CD4-positive, alpha-beta memory T cell (primary cell): ENCODE results near the gene CDKAL1. TPM values are rescaled to one million over a fixed set of nuclear protein-coding genes. Genes with fewer than 3 reads are reported as not detected.

Experiments
- CTCF ChIA-PET: fragments of 350-600 bp; sonication (Branson Sonifier 250); formaldehyde crosslinking; loops from one replicate; lab custom pipeline; 2021; ENCODE audit warnings: inconsistent platforms; ENCODE audit not compliant: partially characterized antibody; lab: Charles Lee
- POLR2A ChIA-PET: fragments of 350-600 bp; sonication (Branson Sonifier 250); formaldehyde crosslinking; loops from one replicate; lab custom pipeline; 2021; ENCODE audit not compliant: partially characterized antibody; lab: Charles Lee
- DNase-seq, 5 donors: peaks; one replicate each; pipeline versions ENCODE4 v3.0.0 to v3.0.0-alpha.2; 2020 to 2022; ENCODE audit warnings: mixed read lengths in 1 of 5
- H3K27ac ChIP-seq: one replicate; pipeline ENCODE4 v1.7.0; 2013; ENCODE audit warnings: low read depth, low read length
- H3K27me3 ChIP-seq: 2 replicates; pipeline ENCODE4 v1.7.0; 2013; ENCODE audit warnings: mild to moderate bottlenecking, low read length, moderate library complexity; ENCODE audit not compliant: insufficient read depth
- H3K36me3 ChIP-seq: 2 replicates; pipeline ENCODE4 v1.7.0; 2013; ENCODE audit warnings: mild to moderate bottlenecking, low read length, moderate library complexity; ENCODE audit not compliant: insufficient read depth
- H3K4me1 ChIP-seq: 2 replicates; pipeline ENCODE4 v1.7.0; 2013; ENCODE audit warnings: mild to moderate bottlenecking, low read length, moderate library complexity; ENCODE audit not compliant: insufficient read depth
- H3K4me3 ChIP-seq, 2 donors: one replicate each; pipeline ENCODE4 v1.7.0; 2013; ENCODE audit warnings: low read length in 2 of 2, mild to moderate bottlenecking in 1 of 2
- H3K9me3 ChIP-seq, 2 donors: one replicate each; pipeline ENCODE4 v1.7.0; 2013; ENCODE audit warnings: low read length in 2 of 2, control low read depth in 1 of 2; ENCODE audit not compliant: control insufficient read depth in 1 of 2
- H3K27ac Mint-ChIP-seq, 7 donors: one replicate each; pipeline ENCODE4 v1.8.0; 2020 to 2021; ENCODE audit warnings: mixed read lengths in 7 of 7, mild to moderate bottlenecking in 6 of 7, inconsistent platforms in 3 of 7, moderate library complexity in 3 of 7
- H3K27me3 Mint-ChIP-seq, 2 donors: one replicate each; pipeline ENCODE4 v1.8.0; 2020 to 2021; ENCODE audit warnings: mixed read lengths in 2 of 2
- H3K36me3 Mint-ChIP-seq, 2 donors: one replicate each; pipeline ENCODE4 v1.8.0; 2020 to 2021; ENCODE audit warnings: mixed read lengths in 2 of 2, inconsistent platforms in 1 of 2, mild to moderate bottlenecking in 1 of 2
- H3K4me1 Mint-ChIP-seq, 4 donors: one replicate each; pipeline ENCODE4 v1.8.0; 2020 to 2021; ENCODE audit warnings: mixed read lengths in 4 of 4, mild to moderate bottlenecking in 1 of 4
- H3K4me3 Mint-ChIP-seq, 8 donors: one replicate each; pipeline ENCODE4 v1.8.0; 2020 to 2021; ENCODE audit warnings: mixed read lengths in 8 of 8, mild to moderate bottlenecking in 7 of 8, moderate library complexity in 6 of 8, inconsistent platforms in 3 of 8
- H3K9me3 Mint-ChIP-seq, 8 donors: one replicate each; pipeline ENCODE4 v1.8.0; 2020 to 2021; ENCODE audit warnings: mixed read lengths in 8 of 8, mild to moderate bottlenecking in 5 of 8, inconsistent platforms in 3 of 8, moderate library complexity in 1 of 8
- intact Hi-C: fragments of 100-400 bp; cut with micrococcal nuclease; formaldehyde crosslinking; loops from one replicate; pipeline ENCODE4 v1.15.1; 2023
- polyA plus RNA-seq, 2 donors: library from polyadenylated mRNA; unstranded; fragments of 300-500 nt; fragmentation: Illumina TruSeq; gene quantifications; one replicate each; pipeline ENCODE4 v1.2.3, GENCODE V29; 2021
- total RNA-seq, 2 experiments: library from RNA; stranded (reverse); gene quantifications; one replicate each; pipeline ENCODE4 v1.2.3, GENCODE V29; 2021

CDKAL1 gene
- total and polyA plus RNA-seq, 4 experiments from 2014 or later: 22.3 to 41.8 (median 26.8) TPM

- H3K36me3 Mint-ChIP-seq: peaks cover 39 to 50% of the 10 kb centered on the region in 2 donors
- no peak for DNase-seq
- H3K27me3 Mint-ChIP-seq: no peaks in the 10 kb centered on the region
- Histone ChIP-seq H3K9me3 (no peaks in the 10 kb centered on the region), H3K4me1 (no peaks in the 10 kb centered on the region), H3K36me3 (peaks cover 5% of the 10 kb centered on the region), H3K27ac (no peak overlapping the region), H3K27me3 (no peaks in the 10 kb centered on the region), H3K4me3 (no peak overlapping the region)
- peaks cover 0 to 4% (median 0%) of the 10 kb centered on the region in 4 donors for H3K4me1 Mint-ChIP-seq
- ChIA-PET POLR2A (no interaction called here), CTCF (no interaction called here)
- peaks cover 0 to 4% (median 0%) of the 10 kb centered on the region in 8 donors for H3K9me3 Mint-ChIP-seq
- no peak overlapping the region for H3K27ac Mint-ChIP-seq
- no peak overlapping the region for H3K4me3 Mint-ChIP-seq
- intact Hi-C loops: no loop called here
Observed at GRCh38 chr6:20955751-20956150, 421.5 kb downstream of the CDKAL1 start.

GRCh38 chr6:20960067-20960466 is 425.8 kb downstream of the CDKAL1 start:
- peaks cover 0 to 2% (median 0%) of the 10 kb centered on the region in 4 donors for H3K4me1 Mint-ChIP-seq
- peaks cover 52 to 66% of the 10 kb centered on the region in 2 donors for H3K36me3 Mint-ChIP-seq
- peaks cover 5% of the 10 kb centered on the region for H3K36me3 ChIP-seq
- H3K4me3 Mint-ChIP-seq: no peak overlapping the region
- H3K9me3 ChIP-seq: no peaks in the 10 kb centered on the region
- ChIA-PET CTCF (no interaction called here), POLR2A (no interaction called here)
- H3K4me1 ChIP-seq: no peaks in the 10 kb centered on the region
- no peaks in the 10 kb centered on the region for H3K27me3 ChIP-seq
- H3K4me3 ChIP-seq: no peak overlapping the region
- H3K9me3 Mint-ChIP-seq: peaks cover 0 to 5% (median 0%) of the 10 kb centered on the region in 8 donors
- DNase-seq: no peak
- no peak overlapping the region for H3K27ac Mint-ChIP-seq
- intact Hi-C loops: no loop called here
- no peaks in the 10 kb centered on the region for H3K27me3 Mint-ChIP-seq
- H3K27ac ChIP-seq: no peak overlapping the region

- Mint-ChIP-seq H3K4me3 (no peak overlapping the region), H3K9me3 (peaks cover 0 to 16% (median 5%) of the 10 kb centered on the region in 8 donors), H3K27me3 (no peaks in the 10 kb centered on the region), H3K4me1 (peaks cover 0 to 1% (median 0%) of the 10 kb centered on the region in 4 donors), H3K27ac (no peak overlapping the region), H3K36me3 (peaks cover 54 to 72% of the 10 kb centered on the region in 2 donors)
- Histone ChIP-seq H3K4me1 (no peaks in the 10 kb centered on the region), H3K27me3 (no peaks in the 10 kb centered on the region), H3K36me3 (no peaks in the 10 kb centered on the region), H3K4me3 (no peak overlapping the region), H3K9me3 (no peaks in the 10 kb centered on the region), H3K27ac (no peak overlapping the region)
- POLR2A ChIA-PET: no interaction called here
- no peak for DNase-seq
- intact Hi-C loops: no loop called here
- CTCF ChIA-PET: no interaction called here
Observed at GRCh38 chr6:20965276-20965675, 431.0 kb downstream of the CDKAL1 start.

- Histone ChIP-seq H3K9me3 (no peaks in the 10 kb centered on the region), H3K4me1 (no peaks in the 10 kb centered on the region), H3K36me3 (no peaks in the 10 kb centered on the region), H3K4me3 (no peak overlapping the region), H3K27ac (no peak overlapping the region), H3K27me3 (no peaks in the 10 kb centered on the region)
- no peak for DNase-seq
- H3K27me3 Mint-ChIP-seq: no peaks in the 10 kb centered on the region
- H3K9me3 Mint-ChIP-seq: peaks cover 0 to 16% (median 5%) of the 10 kb centered on the region in 8 donors
- intact Hi-C loops: no loop called here
- H3K36me3 Mint-ChIP-seq: peaks cover 53 to 68% of the 10 kb centered on the region in 2 donors
- no peak overlapping the region for H3K4me3 Mint-ChIP-seq
- ChIA-PET POLR2A (no interaction called here), CTCF (interaction anchor here (0.6 kb wide), 1 partner anchor 20 kb away, joined by 3 read pairs; no protein-coding TSS in a partner anchor)
- H3K4me1 Mint-ChIP-seq: peaks cover 0 to 1% (median 0%) of the 10 kb centered on the region in 4 donors
- no peak overlapping the region for H3K27ac Mint-ChIP-seq
Observed at GRCh38 chr6:20965915-20966314, 431.7 kb downstream of the CDKAL1 start.

GRCh38 chr6:20969551-20969950 is 435.3 kb downstream of the CDKAL1 start:
- Mint-ChIP-seq H3K27me3 (no peaks in the 10 kb centered on the region), H3K27ac (no peak overlapping the region), H3K36me3 (peaks cover 45 to 62% of the 10 kb centered on the region in 2 donors), H3K4me1 (peaks cover 0 to 1% (median 0%) of the 10 kb centered on the region in 4 donors), H3K4me3 (no peak overlapping the region), H3K9me3 (peaks cover 0 to 16% (median 3%) of the 10 kb centered on the region in 8 donors)
- Histone ChIP-seq H3K27ac (no peak overlapping the region), H3K36me3 (no peaks in the 10 kb centered on the region), H3K9me3 (no peaks in the 10 kb centered on the region), H3K27me3 (no peaks in the 10 kb centered on the region), H3K4me1 (no peaks in the 10 kb centered on the region), H3K4me3 (no peak overlapping the region)
- CTCF ChIA-PET: no interaction called here
- DNase-seq: no peak
- intact Hi-C loops: no loop called here
- POLR2A ChIA-PET: no interaction called here

GRCh38 chr6:20976391-20976918 is 442.2 kb downstream of the CDKAL1 start:
- Histone ChIP-seq H3K9me3 (no peaks in the 10 kb centered on the region), H3K4me3 (no peak overlapping the region), H3K36me3 (no peaks in the 10 kb centered on the region), H3K27me3 (no peaks in the 10 kb centered on the region), H3K27ac (no peak overlapping the region), H3K4me1 (no peaks in the 10 kb centered on the region)
- ChIA-PET CTCF (no interaction called here), POLR2A (no interaction called here)
- Mint-ChIP-seq H3K27me3 (no peaks in the 10 kb centered on the region), H3K4me3 (no peak overlapping the region), H3K36me3 (peaks cover 22 to 36% of the 10 kb centered on the region in 2 donors), H3K27ac (no peak overlapping the region), H3K4me1 (no peaks in the 10 kb centered on the region), H3K9me3 (peaks cover 0 to 5% (median 0%) of the 10 kb centered on the region in 8 donors)
- no peak for DNase-seq
- intact Hi-C loops: no loop called here

- H3K4me1 ChIP-seq: no peaks in the 10 kb centered on the region
- H3K27ac Mint-ChIP-seq: no peak overlapping the region
- peaks cover 0 to 5% (median 2%) of the 10 kb centered on the region in 8 donors for H3K9me3 Mint-ChIP-seq
- no peaks in the 10 kb centered on the region for H3K9me3 ChIP-seq
- H3K4me3 Mint-ChIP-seq: no peak overlapping the region
- H3K4me3 ChIP-seq: no peak overlapping the region
- ChIA-PET CTCF (no interaction called here), POLR2A (no interaction called here)
- intact Hi-C loops: no loop called here
- H3K36me3 Mint-ChIP-seq: peaks cover 17 to 34% of the 10 kb centered on the region in 2 donors
- no peaks in the 10 kb centered on the region for H3K27me3 Mint-ChIP-seq
- H3K4me1 Mint-ChIP-seq: no peaks in the 10 kb centered on the region
- H3K27me3 ChIP-seq: no peaks in the 10 kb centered on the region
- H3K27ac ChIP-seq: no peak overlapping the region
- no peaks in the 10 kb centered on the region for H3K36me3 ChIP-seq
- DNase-seq: no peak
Observed at GRCh38 chr6:20978151-20978614, 443.9 kb downstream of the CDKAL1 start.
